HG02623 (cell line): ENCODE data around the gene RSPH1.
A peak's percentile ranks its signal among the peaks of the same experiment; 100 is the strongest.

Experiments
- ATAC-seq: cut with Tn5 transposase; IDR thresholded peaks from one replicate; pipeline ENCODE4 v1.9.1; 2021; ENCODE audit warnings: moderate library complexity; ENCODE audit not compliant: unreplicated experiment

The RSPH1 gene

GRCh38 chr21:42532466-42533181 is 36.6 kb upstream of the RSPH1 start:
- ATAC-seq = no peak

GRCh38 chr21:42531771-42532170 is 35.7 kb upstream of the RSPH1 start:
- no peak for ATAC-seq

- no peak for ATAC-seq
Observed at GRCh38 chr21:42530167-42530518, 34.1 kb upstream of the RSPH1 start.

GRCh38 chr21:42527489-42528158 is 31.6 kb upstream of the RSPH1 start:
- no peak for ATAC-seq

GRCh38 chr21:42527127-42527488 is 31.1 kb upstream of the RSPH1 start:
- no peak for ATAC-seq

- ATAC-seq = no peak
Observed at GRCh38 chr21:42526379-42526727, 30.3 kb upstream of the RSPH1 start.

- ATAC-seq = no peak
Observed at GRCh38 chr21:42525676-42526378, 29.8 kb upstream of the RSPH1 start.

- ATAC-seq = peak; percentile 23
Observed at GRCh38 chr21:42525029-42525581, 29.1 kb upstream of the RSPH1 start.

GRCh38 chr21:42524341-42525028 is 28.5 kb upstream of the RSPH1 start:
- peak; percentile 53 for ATAC-seq

GRCh38 chr21:42523941-42524340 is 27.9 kb upstream of the RSPH1 start:
- ATAC-seq = no peak

GRCh38 chr21:42523211-42523610 is 27.2 kb upstream of the RSPH1 start:
- no peak for ATAC-seq

- no peak for ATAC-seq
Observed at GRCh38 chr21:42522771-42523170, 26.7 kb upstream of the RSPH1 start.

GRCh38 chr21:42522271-42522670 is 26.2 kb upstream of the RSPH1 start:
- ATAC-seq = no peak

GRCh38 chr21:42521805-42522204 is 25.8 kb upstream of the RSPH1 start:
- no peak for ATAC-seq

GRCh38 chr21:42521384-42521783 is 25.4 kb upstream of the RSPH1 start:
- ATAC-seq = no peak

- no peak for ATAC-seq
Observed at GRCh38 chr21:42520628-42521253, 24.7 kb upstream of the RSPH1 start.

GRCh38 chr21:42518626-42519025 is 22.6 kb upstream of the RSPH1 start:
- ATAC-seq = no peak

GRCh38 chr21:42518215-42518614 is 22.2 kb upstream of the RSPH1 start:
- ATAC-seq = no peak

- ATAC-seq = no peak
Observed at GRCh38 chr21:42515708-42516502, 19.9 kb upstream of the RSPH1 start.

GRCh38 chr21:42514883-42515228 is 18.8 kb upstream of the RSPH1 start:
- no peak for ATAC-seq
